Neutrophil (primary cell): ENCODE results near the gene ANKS6.

ENCODE experiments used
- H3K27ac ChIP-seq: fragments of 200-600 bp; sonication (generic); 2 replicates; pipeline ENCODE4 v1.5.1; 2016; ENCODE audit warnings: mild to moderate bottlenecking, moderate library complexity
- H3K27me3 ChIP-seq: fragments of 200-600 bp; sonication (generic); 2 replicates; pipeline ENCODE4 v1.6.0; 2016; ENCODE audit warnings: mild to moderate bottlenecking
- H3K36me3 ChIP-seq: fragments of 200-600 bp; sonication (generic); 2 replicates; pipeline ENCODE4 v1.5.1; 2017
- H3K4me1 ChIP-seq, 2 experiments: fragments of 200-600 bp in 1 of 2; sonication (generic) in 1 of 2; 1 replicate in 1 of 2; 2 replicates in 1 of 2; pipeline versions ENCODE4 v1.5.1 to v1.6.1; 2013 to 2016; ENCODE audit warnings: low read depth in 1 of 2, low read length in 1 of 2, mild to moderate bottlenecking in 1 of 2, moderate library complexity in 1 of 2; ENCODE audit not compliant: control insufficient read depth in 1 of 2, insufficient read depth in 1 of 2
- H3K4me3 ChIP-seq, 2 experiments: fragments of 200-600 bp in 1 of 2; sonication (generic) in 1 of 2; 1 replicate in 1 of 2; 2 replicates in 1 of 2; pipeline ENCODE4 v1.5.1; 2013 to 2016; ENCODE audit warnings: low read depth in 1 of 2, low read length in 1 of 2, mild to moderate bottlenecking in 1 of 2, moderate library complexity in 1 of 2
- H3K9me3 ChIP-seq: fragments of 200-600 bp; sonication (generic); 2 replicates; pipeline ENCODE4 v1.5.1; 2016
- TF ChIP-seq, protein P1 (sequence below): fragments of 200-600 bp; sonication (generic); IDR thresholded peaks from 2 replicates; pipeline ENCODE4 v1.5.1; 2016; ENCODE audit warnings: antibody characterized with exemption

The ANKS6 gene

DNA sequence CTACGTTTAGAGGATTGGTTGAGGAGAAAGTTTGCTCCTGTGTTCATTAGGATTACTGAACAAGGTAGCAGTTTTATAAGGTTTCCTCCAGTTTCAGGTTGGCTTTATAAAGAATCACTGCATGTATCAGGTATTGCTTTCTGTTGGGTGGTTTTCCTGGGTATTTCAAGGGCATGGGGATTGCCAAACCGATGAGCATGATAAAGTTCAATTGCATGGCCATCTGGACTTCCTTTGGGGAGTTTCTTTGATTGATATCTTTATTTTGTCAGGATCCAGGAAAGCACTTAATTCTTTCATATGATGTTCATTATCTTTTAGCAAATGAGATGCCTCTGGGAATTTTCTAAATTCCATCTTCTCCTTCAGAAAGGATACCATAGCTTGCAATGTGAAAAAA lies 77.3 kb downstream of the ANKS6 start:
- H3K4me3 ChIP-seq = no peak overlapping the region
- peaks cover 3 to 7% of the 10 kb centered on the region in 2 experiments for H3K4me1 ChIP-seq
- no peaks in the 10 kb centered on the region for H3K9me3 ChIP-seq
- peaks cover 97% of the 10 kb centered on the region for H3K27me3 ChIP-seq
- no peak overlapping the region for H3K27ac ChIP-seq
- TF ChIP-seq, protein P1, sequence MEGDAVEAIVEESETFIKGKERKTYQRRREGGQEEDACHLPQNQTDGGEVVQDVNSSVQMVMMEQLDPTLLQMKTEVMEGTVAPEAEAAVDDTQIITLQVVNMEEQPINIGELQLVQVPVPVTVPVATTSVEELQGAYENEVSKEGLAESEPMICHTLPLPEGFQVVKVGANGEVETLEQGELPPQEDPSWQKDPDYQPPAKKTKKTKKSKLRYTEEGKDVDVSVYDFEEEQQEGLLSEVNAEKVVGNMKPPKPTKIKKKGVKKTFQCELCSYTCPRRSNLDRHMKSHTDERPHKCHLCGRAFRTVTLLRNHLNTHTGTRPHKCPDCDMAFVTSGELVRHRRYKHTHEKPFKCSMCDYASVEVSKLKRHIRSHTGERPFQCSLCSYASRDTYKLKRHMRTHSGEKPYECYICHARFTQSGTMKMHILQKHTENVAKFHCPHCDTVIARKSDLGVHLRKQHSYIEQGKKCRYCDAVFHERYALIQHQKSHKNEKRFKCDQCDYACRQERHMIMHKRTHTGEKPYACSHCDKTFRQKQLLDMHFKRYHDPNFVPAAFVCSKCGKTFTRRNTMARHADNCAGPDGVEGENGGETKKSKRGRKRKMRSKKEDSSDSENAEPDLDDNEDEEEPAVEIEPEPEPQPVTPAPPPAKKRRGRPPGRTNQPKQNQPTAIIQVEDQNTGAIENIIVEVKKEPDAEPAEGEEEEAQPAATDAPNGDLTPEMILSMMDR = no peak
- H3K36me3 ChIP-seq = no peaks in the 10 kb centered on the region

DNA sequence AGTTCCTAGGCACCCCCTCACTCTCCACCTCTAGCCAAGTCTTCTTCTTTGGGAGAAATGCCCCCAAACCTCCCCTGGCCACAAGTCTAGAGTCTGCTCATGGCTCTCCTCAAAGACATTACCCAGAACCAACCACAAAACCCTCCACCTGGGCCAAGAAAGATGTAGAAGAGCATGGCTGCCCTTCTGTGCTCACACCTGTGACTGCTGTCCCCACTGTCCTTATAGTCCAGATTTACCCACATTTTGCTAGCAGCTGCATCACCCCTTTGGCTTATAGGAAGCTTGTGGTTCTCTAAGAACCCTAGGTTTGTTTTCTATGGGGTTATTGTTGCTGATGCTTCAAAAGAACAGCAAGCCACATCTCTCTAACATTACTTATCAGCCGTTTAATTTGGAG lies 81.5 kb downstream of the ANKS6 start:
- Histone ChIP-seq H3K4me3 (no peak overlapping the region), H3K27ac (no peak overlapping the region), H3K36me3 (no peaks in the 10 kb centered on the region), H3K9me3 (no peaks in the 10 kb centered on the region), H3K27me3 (peaks cover 95% of the 10 kb centered on the region), H3K4me1 (peaks cover 20 to 28% of the 10 kb centered on the region in 2 experiments)
- TF ChIP-seq, protein P1 = no peak

DNA sequence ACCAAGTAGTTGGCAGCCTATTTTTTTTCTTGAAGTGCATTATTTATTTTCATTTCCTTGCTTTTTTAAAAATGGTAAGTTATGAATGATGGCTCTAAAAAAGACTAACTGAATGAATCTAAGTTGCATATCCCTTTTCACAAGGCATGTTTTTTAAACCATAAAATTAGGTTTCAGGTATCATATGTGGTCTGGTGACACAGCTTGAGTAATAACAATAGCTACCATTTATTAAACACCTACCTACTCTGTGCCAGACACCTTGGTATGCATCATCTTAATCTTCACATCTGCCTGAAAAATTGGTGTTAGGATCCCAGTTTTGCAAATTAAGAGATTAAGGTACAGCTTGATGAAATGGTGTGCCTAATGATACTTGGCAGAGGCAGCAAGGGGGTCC lies 83.4 kb downstream of the ANKS6 start:
- Histone ChIP-seq H3K4me1 (peaks cover 20 to 28% of the 10 kb centered on the region in 2 experiments), H3K4me3 (no peak overlapping the region), H3K9me3 (no peaks in the 10 kb centered on the region), H3K27me3 (peaks cover 95% of the 10 kb centered on the region), H3K27ac (no peak overlapping the region), H3K36me3 (no peaks in the 10 kb centered on the region)
- TF ChIP-seq, protein P1 = no peak

DNA sequence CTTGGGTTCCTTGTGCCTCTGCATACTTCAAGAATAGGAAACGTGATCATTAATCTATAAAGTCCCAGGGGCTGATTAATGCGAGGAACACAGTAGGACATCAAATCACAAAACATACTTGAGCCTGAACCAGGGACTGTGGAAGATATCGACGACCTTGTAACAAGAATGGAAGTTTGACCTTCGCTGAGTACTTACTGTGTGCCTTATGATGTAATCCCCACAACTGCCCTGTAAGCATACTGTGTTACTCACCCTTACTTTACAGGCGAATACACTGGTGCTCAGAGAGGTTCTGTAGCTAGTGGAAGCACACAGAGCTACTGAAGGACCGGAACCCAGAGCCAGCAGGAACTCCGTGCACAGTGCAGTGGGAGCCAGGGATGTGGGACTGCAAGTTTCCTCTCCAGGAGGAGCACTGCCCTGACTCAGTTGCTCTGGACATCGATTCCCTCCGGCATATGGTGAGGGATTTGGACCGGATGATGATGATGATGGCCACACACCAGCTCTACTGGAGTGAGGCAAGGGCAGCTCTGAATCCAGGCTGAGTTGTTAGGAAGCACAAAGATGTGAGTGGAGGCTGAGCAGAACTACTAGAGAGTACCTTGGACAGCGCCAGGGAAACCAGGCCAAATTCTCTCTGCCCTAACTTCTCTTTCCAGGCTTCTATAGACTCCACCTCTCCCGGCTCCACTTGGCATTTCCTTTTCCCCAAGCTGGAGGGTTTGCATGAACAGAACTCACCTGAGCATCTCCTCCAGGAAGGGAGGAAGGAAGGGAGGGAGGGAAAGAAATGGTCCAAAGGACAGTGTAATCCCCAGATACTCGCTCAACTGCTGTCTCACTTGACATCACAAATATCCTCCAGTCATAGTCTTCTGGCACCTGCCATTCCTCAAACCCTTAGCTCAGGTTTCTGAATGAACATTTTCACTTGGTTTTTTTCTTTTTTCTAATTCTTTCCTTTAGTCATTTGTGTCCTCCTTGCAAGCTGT lies 86.1 kb downstream of the ANKS6 start:
- Histone ChIP-seq H3K27ac (no peak overlapping the region), H3K36me3 (no peaks in the 10 kb centered on the region), H3K4me1 (peaks cover 20 to 34% of the 10 kb centered on the region in 2 experiments), H3K9me3 (no peaks in the 10 kb centered on the region), H3K27me3 (peaks cover 95% of the 10 kb centered on the region), H3K4me3 (no peak overlapping the region)
- TF ChIP-seq, protein P1 = no peak

DNA sequence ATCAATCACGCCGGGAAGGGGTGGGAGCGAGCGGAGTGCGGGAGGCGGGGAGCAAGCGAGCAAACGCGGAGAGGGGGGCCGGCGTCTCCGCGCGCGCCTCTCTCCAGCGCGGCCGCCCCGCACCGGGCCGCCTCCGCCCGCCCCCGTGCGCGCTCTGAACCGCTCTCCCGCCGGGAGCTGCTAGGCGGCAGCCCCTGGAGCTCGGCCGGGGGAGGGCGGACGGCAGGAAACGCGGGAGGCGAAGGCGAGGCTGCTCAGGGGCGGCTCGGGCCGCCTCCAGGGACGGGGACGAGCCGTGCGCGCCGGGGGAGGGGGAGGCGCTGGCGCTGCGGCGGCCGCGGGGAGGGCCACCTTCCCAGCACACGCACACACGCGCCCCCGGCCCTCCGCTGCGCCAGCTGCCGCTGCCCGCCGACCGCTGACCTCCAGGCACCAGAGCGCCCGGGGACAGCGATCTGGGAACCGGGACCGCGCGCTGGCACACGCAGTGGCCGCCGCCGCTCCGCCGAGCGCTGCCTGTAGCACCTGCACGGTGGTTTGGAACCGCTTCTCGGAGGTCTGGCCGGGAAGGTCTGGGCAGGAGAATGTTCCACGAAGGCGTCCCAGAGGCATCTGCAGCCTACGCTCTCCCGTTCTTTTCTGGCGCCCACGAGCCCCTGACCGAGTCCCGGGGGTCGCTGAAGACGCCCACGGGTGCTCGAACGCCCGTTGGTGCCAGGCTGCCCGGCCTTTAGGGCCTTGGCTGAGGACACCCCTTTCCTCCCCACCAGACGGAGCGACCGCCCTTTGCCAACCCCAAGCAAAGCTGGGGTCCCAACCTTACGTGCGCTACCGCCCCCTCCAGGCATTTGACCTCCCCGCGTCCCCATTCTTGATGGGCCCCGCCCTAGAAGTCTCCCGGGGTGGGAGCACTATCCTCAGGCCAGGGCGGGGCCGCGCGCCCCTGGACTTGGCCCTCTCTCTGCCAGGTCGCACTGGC lies 87.1 kb downstream of the ANKS6 start, which contains the start of gene GABBR2:
TSS of gene GABBR2 (minus strand) at position 3 of the 979 bp plus-strand sequence. CDS start 198 bp downstream, outside the sequence.
- no peaks in the 10 kb centered on the region for H3K9me3 ChIP-seq
- H3K27ac ChIP-seq = no peak within 1 kb of the TSS
- H3K4me3 ChIP-seq = no peak within 1 kb of the TSS
- TF ChIP-seq, protein P1 = no peak
- peaks cover 95% of the 10 kb centered on the region for H3K27me3 ChIP-seq
- peaks cover 18 to 29% of the 10 kb centered on the region in 2 experiments for H3K4me1 ChIP-seq
- H3K36me3 ChIP-seq = no peaks in the 10 kb centered on the region
